Fibroblast of the aortic adventitia (primary cell): ENCODE measurements around the gene LRRK2. TPM values are rescaled to one million over a fixed set of nuclear protein-coding genes. Genes with fewer than 3 reads are reported as not detected.

Experiments
- DNase-seq: peaks from one replicate; pipeline ENCODE4 v3.0.0-alpha.2; 2010; ENCODE audit warnings: low read depth
- H3K4me3 ChIP-seq: 2 replicates; pipeline ENCODE4 v1.5.1; 2011; ENCODE audit warnings: low read depth, mild to moderate bottlenecking, control low read depth, low read length, moderate library complexity
- total RNA-seq: library from RNA; depleted of rRNA; stranded (reverse); fragments of >200 nt; gene quantifications from 2 replicates; pipeline ENCODE4 v1.2.3, GENCODE V29; 2012; ENCODE audit warnings: low replicate concordance
- TF ChIP-seq, protein P1 (sequence below): IDR thresholded peaks from 2 replicates; pipeline ENCODE4 v1.5.1; 2011; ENCODE audit warnings: mild to moderate bottlenecking, low read length, control low read depth, inconsistent platforms; ENCODE audit not compliant: insufficient read depth

The LRRK2 gene
- total RNA-seq, 1 donor, result 22.1 TPM

DNA sequence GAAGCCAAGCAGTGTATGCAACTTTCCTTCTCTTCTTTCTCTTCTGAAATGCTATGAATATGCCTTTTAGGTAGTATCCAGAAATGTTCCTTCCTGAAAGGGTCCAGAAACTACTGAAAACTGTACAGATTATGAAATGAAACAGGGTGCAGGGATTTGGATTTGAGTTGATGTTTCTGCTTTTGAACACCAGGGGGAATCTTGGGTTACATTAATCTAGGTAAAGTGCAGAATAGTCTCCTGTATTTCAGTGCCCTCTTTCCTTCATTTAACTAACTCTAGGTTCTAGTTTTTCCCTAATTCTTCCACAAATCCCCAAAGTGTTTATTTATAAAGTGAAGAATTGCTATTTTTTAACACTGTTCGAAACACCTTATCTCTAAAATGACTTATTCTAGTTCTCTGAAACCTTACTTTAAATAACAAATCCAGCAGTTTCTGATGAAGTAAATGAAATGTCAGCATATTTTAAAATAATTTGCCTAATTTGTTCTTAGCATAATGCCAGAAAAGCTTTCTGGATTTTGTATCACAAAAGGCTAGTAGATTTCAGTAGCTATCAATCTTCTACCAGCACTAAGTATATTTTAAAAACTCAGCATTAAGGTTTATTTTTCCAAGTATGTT lies 111.9 kb downstream of the LRRK2 start:
- TF ChIP-seq, protein P1, sequence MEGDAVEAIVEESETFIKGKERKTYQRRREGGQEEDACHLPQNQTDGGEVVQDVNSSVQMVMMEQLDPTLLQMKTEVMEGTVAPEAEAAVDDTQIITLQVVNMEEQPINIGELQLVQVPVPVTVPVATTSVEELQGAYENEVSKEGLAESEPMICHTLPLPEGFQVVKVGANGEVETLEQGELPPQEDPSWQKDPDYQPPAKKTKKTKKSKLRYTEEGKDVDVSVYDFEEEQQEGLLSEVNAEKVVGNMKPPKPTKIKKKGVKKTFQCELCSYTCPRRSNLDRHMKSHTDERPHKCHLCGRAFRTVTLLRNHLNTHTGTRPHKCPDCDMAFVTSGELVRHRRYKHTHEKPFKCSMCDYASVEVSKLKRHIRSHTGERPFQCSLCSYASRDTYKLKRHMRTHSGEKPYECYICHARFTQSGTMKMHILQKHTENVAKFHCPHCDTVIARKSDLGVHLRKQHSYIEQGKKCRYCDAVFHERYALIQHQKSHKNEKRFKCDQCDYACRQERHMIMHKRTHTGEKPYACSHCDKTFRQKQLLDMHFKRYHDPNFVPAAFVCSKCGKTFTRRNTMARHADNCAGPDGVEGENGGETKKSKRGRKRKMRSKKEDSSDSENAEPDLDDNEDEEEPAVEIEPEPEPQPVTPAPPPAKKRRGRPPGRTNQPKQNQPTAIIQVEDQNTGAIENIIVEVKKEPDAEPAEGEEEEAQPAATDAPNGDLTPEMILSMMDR, result peak; percentile 64
- no peak overlapping the region for H3K4me3 ChIP-seq
- DNase-seq, result peak; percentile 40

DNA sequence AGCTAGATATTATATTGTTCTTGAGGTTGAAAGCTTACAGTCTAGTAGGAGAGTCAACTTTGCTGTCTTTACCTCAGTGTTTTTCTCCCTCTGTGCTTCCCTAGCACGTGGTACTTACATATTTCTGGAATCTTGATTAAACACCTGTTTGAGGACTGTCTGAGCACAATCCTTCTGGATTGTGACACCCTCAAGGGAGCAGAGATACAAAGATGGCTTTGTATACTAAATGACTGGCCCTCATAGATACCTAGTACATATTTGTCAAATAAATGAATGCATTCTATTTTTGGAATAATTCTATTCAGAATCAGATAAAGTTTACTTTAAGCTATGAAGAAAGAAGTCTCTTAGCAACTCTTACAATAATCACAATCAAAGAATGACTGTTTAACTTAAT lies 113.3 kb downstream of the LRRK2 start:
- DNase-seq, result no peak
- TF ChIP-seq, protein P1, result no peak

DNA sequence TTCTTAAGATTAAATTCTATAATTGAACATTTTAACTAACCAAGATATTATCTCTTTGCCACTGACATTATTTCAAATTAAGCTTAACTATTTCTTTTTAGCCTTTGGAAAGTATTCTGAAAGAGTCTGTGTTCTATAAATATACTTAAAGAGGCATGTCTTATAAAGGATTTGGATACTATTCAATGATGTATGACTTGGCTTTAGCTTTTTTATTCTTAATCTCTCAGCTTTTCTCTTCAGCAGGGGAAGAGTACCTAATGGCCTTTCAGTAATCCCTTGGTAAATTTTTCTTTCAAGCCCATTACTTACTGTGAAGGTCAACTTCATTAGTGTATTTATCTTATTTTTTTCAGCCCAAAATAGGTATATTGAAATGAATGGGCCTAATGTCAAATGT lies 113.8 kb downstream of the LRRK2 start:
- no peak for DNase-seq
- TF ChIP-seq, protein P1, result no peak
- no peak overlapping the region for H3K4me3 ChIP-seq

More for the DNA sequence above, 113.3 kb downstream of the LRRK2 start:
- H3K4me3 ChIP-seq, result no peak overlapping the region

DNA sequence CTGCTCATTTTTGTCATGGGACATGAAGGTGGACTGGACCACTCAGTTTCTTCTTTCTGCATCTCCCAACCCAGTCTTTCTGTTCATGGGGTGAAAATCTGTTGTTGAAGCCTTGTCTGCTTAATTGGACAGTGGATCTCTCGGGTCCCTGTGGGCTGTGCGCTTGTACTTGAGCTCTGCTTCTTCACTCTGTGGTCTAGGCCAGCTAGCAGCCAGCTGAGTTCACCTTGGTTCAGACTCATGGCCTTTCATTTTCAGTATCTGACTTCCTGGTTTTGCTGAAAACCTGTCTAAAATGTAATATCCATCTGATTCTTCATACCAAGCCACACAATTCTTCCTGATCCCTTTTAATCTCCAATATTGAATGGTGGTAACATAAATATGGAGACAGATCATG lies 117.2 kb downstream of the LRRK2 start:
- no peak for DNase-seq
- TF ChIP-seq, protein P1, result no peak
- H3K4me3 ChIP-seq, result no peak overlapping the region

DNA sequence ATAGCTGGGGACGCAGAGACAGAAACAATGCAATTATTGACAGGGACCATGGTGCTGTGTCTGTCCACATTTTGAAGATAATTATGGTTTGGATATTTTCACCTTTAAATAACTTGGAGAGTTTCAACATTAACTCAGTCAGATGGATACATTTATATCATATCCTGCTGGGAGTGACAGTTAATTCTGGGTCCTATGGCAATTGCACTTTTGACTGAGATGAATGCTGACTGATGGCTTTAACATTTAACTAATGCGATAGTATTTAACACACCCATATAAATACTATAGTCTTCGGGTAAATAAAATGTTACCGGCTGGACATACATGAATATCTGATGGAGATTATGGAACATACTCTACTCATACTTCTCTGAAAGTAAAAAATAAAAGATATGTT lies 118.3 kb downstream of the LRRK2 start:
- no peak overlapping the region for H3K4me3 ChIP-seq
- TF ChIP-seq, protein P1, result no peak
- DNase-seq, result no peak

DNA sequence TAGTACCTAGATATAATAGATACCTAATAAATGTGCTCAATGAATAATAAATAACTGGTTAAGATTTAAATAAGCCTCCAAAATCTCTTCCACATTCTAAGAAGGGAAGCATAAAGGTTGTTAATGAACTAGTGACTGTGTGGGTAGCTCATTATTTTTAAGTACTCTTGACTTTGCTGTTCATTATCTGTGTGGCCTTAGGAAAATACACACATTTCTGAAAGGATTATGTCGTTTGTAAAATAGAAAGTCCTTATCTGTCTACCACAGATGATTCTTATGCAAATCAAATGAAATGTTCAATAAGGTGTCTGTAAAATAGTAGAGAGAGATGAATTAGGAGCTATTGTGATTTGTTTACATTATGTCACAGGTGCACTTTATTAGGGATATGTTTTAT lies 119.5 kb downstream of the LRRK2 start:
- no peak for DNase-seq
- TF ChIP-seq, protein P1, result no peak
- no peak overlapping the region for H3K4me3 ChIP-seq

DNA sequence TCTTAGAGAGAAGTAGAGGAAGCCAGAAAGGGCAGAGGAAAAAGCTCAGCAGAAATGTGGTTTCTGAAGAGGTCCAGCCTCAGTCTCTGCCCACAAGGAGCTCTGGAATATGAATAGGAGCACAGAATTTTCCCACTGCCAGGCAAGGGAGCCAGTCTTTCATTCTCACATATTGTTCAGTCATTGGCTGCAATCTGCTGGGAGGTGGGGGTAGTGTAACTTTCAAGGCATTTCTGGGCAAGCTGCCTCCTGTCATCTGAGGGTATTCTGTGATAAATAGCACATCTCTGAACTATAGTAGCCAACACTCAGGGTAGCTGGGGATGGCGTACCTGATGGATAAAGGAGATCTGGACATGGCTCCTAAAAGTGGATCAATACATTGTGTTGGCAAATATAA lies 127.2 kb downstream of the LRRK2 start:
- TF ChIP-seq, protein P1, result no peak
- no peak for DNase-seq

More for the DNA sequence above, 127.2 kb downstream of the LRRK2 start:
- H3K4me3 ChIP-seq, result no peak overlapping the region
